GM13977 (cell line): Measurements from ENCODE around the gene EPS8.

Experiments used
- DNase-seq: peaks from one replicate; pipeline ENCODE4 v3.0.0; 2012; ENCODE audit warnings: low spot score
- CTCF ChIP-seq: IDR thresholded peaks from 2 replicates; pipeline ENCODE4 v1.5.1; 2012; ENCODE audit warnings: mild to moderate bottlenecking, control low read depth; ENCODE audit not compliant: insufficient read depth; ENCODE audit errors: extremely low read depth, missing control alignments
- in situ Hi-C: fragments of 300-500 bp; cut with MboI; formaldehyde crosslinking; loops from one replicate; pipeline ENCODE4 v1.12.0; 2022; ENCODE audit warnings: low sequenced_read_pairs, low pct_unique_long_range_greater_than_20kb, mixed read lengths, inconsistent platforms; ENCODE audit not compliant: unreplicated experiment

Gene EPS8

GRCh38 chr12:15682826-15683225 is 106.4 kb downstream of the EPS8 start:
- no peak for DNase-seq
- in situ Hi-C loops: no loop called here
- TF ChIP-seq CTCF: no peak

- DNase-seq: no peak
- in situ Hi-C loops: no loop called here
- no peak for TF ChIP-seq CTCF
Measured at GRCh38 chr12:15679151-15679550, 110.0 kb downstream of the EPS8 start.

- DNase-seq: no peak
Measured at GRCh38 chr12:15677726-15678201, 111.4 kb downstream of the EPS8 start.

GRCh38 chr12:15677228-15677627 is 112.0 kb downstream of the EPS8 start:
- in situ Hi-C loops: no loop called here
- no peak for TF ChIP-seq CTCF
- DNase-seq: no peak

More at GRCh38 chr12:15677726-15678201, 111.4 kb downstream of the EPS8 start:
- in situ Hi-C loops: no loop called here
- no peak for TF ChIP-seq CTCF

GRCh38 chr12:15672671-15673270 is 116.4 kb downstream of the EPS8 start:
- no peak for TF ChIP-seq CTCF
- in situ Hi-C loops: no loop called here
- DNase-seq: no peak

- in situ Hi-C loops: no loop called here
- no peak for TF ChIP-seq CTCF
- no peak for DNase-seq
Measured at GRCh38 chr12:15670756-15671155, 118.4 kb downstream of the EPS8 start.
